KMS-11 (cell line): ENCODE results near the gene RBFOX1.

Experiments used
- H2AFZ ChIP-seq: fragments of 200-600 bp; sonication (generic); 2 replicates; pipeline ENCODE4 v1.6.1; 2016; ENCODE audit warnings: antibody characterized with exemption, mixed run types, low read depth
- H3K27ac ChIP-seq: fragments of 200-600 bp; sonication (generic); 2 replicates; pipeline ENCODE4 v1.6.1; 2016; ENCODE audit warnings: mild to moderate bottlenecking, mixed run types
- H3K27me3 ChIP-seq: fragments of 200-600 bp; sonication (generic); 2 replicates; pipeline ENCODE4 v1.6.1; 2017; ENCODE audit warnings: mild to moderate bottlenecking, low read depth, mixed run types, moderate library complexity; ENCODE audit not compliant: insufficient read depth
- H3K36me3 ChIP-seq: fragments of 200-600 bp; sonication (generic); 2 replicates; pipeline ENCODE4 v1.6.1; 2017; ENCODE audit warnings: mild to moderate bottlenecking, mixed run types; ENCODE audit not compliant: insufficient read depth
- H3K4me1 ChIP-seq: fragments of 200-600 bp; sonication (generic); 2 replicates; pipeline ENCODE4 v1.6.1; 2016; ENCODE audit warnings: mild to moderate bottlenecking, low read depth, mixed run types; ENCODE audit not compliant: poor library complexity, severe bottlenecking
- H3K4me2 ChIP-seq: fragments of 200-600 bp; sonication (generic); 2 replicates; pipeline ENCODE4 v1.7.0; 2016; ENCODE audit warnings: mild to moderate bottlenecking, mixed run types
- H3K4me3 ChIP-seq: fragments of 200-600 bp; sonication (generic); IDR thresholded peaks from 2 replicates; pipeline ENCODE4 v1.6.1; 2017; ENCODE audit warnings: low read depth, low read length, mixed read lengths; ENCODE audit not compliant: insufficient read depth
- H3K79me2 ChIP-seq: fragments of 200-600 bp; sonication (generic); 2 replicates; pipeline ENCODE4 v1.6.1; 2016; ENCODE audit warnings: low read depth, mixed run types; ENCODE audit not compliant: insufficient read depth
- H3K9ac ChIP-seq: fragments of 200-600 bp; sonication (generic); 2 replicates; pipeline ENCODE4 v1.6.1; 2016; ENCODE audit warnings: mild to moderate bottlenecking, mixed run types
- H4K20me1 ChIP-seq: fragments of 200-600 bp; sonication (generic); 2 replicates; pipeline ENCODE4 v1.6.1; 2016; ENCODE audit warnings: mild to moderate bottlenecking, mixed run types; ENCODE audit not compliant: insufficient read depth
- CTCF ChIP-seq: fragments of 200-600 bp; sonication (generic); conservative IDR thresholded peaks from 2 replicates; pipeline ENCODE4 v1.6.1; 2017; ENCODE audit warnings: low read depth, mild to moderate bottlenecking, antibody characterized with exemption, low read length, moderate library complexity, mixed read lengths

Gene RBFOX1

GRCh38 chr16:7332611-7333010 is at the start of gene RBFOX1:
Gene RBFOX1, plus strand, starts transcription at chr16:7332845.
- TF ChIP-seq CTCF: no peak
- no peak within 1 kb of the TSS for H3K4me3 ChIP-seq
- H3K4me1 ChIP-seq: no peaks in the 10 kb centered on the region

GRCh38 chr16:7284780-7285179 is 47.9 kb upstream of the RBFOX1 start:
- no peak overlapping the region for H3K4me3 ChIP-seq
- H3K27me3 ChIP-seq: no peaks in the 10 kb centered on the region
- no peak overlapping the region for H3K27ac ChIP-seq
- no peak for TF ChIP-seq CTCF
- no peaks in the 10 kb centered on the region for H3K4me1 ChIP-seq
- no peak overlapping the region for H3K9ac ChIP-seq
- H2AFZ ChIP-seq: no peak overlapping the region
- no peaks in the 10 kb centered on the region for H4K20me1 ChIP-seq
- H3K79me2 ChIP-seq: no peaks in the 10 kb centered on the region
- no peak overlapping the region for H3K4me2 ChIP-seq
- H3K36me3 ChIP-seq: no peaks in the 10 kb centered on the region

More at GRCh38 chr16:7332611-7333010, at the start of gene RBFOX1:
- Histone ChIP-seq H4K20me1 (no peaks in the 10 kb centered on the region), H3K79me2 (no peaks in the 10 kb centered on the region), H2AFZ (no peak within 1 kb of the TSS), H3K27me3 (no peaks in the 10 kb centered on the region), H3K36me3 (no peaks in the 10 kb centered on the region), H3K9ac (no peak within 1 kb of the TSS), H3K27ac (no peak within 1 kb of the TSS), H3K4me2 (no peak within 1 kb of the TSS)

- no peaks in the 10 kb centered on the region for H3K79me2 ChIP-seq
- H3K9ac ChIP-seq: no peak overlapping the region
- no peak overlapping the region for H2AFZ ChIP-seq
- H4K20me1 ChIP-seq: no peaks in the 10 kb centered on the region
- no peaks in the 10 kb centered on the region for H3K4me1 ChIP-seq
- no peaks in the 10 kb centered on the region for H3K27me3 ChIP-seq
- no peak overlapping the region for H3K4me3 ChIP-seq
- no peak overlapping the region for H3K4me2 ChIP-seq
- H3K36me3 ChIP-seq: no peaks in the 10 kb centered on the region
- TF ChIP-seq CTCF: no peak
- no peak overlapping the region for H3K27ac ChIP-seq
These were observed 47.1 kb upstream of the RBFOX1 start for GRCh38 chr16:7285520-7285919.

- Histone ChIP-seq H4K20me1 (no peaks in the 10 kb centered on the region), H3K27ac (no peak overlapping the region), H3K27me3 (no peaks in the 10 kb centered on the region), H3K4me3 (no peak overlapping the region), H3K9ac (no peak overlapping the region), H2AFZ (no peak overlapping the region), H3K79me2 (no peaks in the 10 kb centered on the region), H3K36me3 (no peaks in the 10 kb centered on the region), H3K4me1 (no peaks in the 10 kb centered on the region), H3K4me2 (no peak overlapping the region)
- no peak for TF ChIP-seq CTCF
These were observed 43.3 kb upstream of the RBFOX1 start for GRCh38 chr16:7289299-7289698.
